HUDEP-2 (cell line): ENCODE data around the gene MVP.
"Not testable (repeated sequence)": the region's sequence is repeated elsewhere in the genome, so short reads cannot be mapped to it uniquely, and the experiment has no call there.

ENCODE experiments used
- DNase-seq, 76 experiments: peaks; one replicate each; lab custom pipeline; 2025; ENCODE audit not compliant: unreplicated experiment in 76 of 76; lab: John Stamatoyannopoulos, UW

MVP gene

DNA sequence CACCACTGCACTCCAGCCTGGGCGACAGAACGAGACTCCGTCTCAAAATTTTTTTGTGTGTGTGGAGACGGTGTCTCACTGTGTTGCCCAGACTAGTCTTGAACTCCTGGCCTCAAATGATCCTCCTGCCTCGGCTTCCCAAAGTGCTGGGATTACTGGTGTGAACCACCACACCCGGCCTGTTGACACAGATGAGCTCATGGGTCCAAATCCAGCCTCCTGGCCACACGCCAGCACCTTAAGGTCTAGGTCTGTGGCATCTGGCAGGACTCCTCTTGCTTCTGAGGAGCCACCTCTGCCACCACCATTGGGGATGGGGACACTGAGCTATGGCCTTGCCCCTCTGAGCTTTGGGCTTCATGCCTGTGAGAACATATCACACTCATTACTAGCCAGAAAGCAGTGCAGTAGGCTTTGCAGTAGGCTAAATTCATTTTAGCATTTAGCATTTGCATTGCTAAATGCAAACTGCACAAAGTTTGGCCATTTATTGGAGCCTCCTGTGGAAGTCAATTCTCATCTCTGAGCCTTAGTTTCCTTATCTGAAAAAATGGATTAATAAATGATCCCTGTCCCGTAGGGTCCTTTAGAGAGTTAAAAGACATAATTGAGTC is 48.2 kb downstream of the MVP start:
- DNase-seq, result peak in 10 of 76 experiments; percentile 5 to 37 (median 12)

DNA sequence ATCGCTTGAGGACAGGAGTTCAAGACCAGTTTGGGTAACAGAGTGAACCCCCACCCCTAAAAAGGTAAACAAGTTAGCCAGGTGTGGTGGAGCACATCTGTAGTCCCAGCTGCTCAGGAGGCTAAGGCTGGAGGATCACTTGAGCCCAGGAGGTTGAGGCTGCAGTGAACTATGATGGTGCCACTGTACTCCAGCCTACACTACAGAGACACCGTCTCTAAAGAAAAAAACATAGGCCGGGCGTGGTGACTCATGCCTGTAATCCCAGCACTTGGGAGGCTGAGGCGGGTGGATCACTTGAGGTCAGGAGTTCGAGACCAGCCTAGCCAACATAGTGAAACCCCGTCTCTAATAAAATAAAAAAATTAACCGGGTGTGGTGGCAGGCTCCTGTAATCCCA is 48.8 kb downstream of the MVP start:
- not testable (repeated sequence) for DNase-seq

DNA sequence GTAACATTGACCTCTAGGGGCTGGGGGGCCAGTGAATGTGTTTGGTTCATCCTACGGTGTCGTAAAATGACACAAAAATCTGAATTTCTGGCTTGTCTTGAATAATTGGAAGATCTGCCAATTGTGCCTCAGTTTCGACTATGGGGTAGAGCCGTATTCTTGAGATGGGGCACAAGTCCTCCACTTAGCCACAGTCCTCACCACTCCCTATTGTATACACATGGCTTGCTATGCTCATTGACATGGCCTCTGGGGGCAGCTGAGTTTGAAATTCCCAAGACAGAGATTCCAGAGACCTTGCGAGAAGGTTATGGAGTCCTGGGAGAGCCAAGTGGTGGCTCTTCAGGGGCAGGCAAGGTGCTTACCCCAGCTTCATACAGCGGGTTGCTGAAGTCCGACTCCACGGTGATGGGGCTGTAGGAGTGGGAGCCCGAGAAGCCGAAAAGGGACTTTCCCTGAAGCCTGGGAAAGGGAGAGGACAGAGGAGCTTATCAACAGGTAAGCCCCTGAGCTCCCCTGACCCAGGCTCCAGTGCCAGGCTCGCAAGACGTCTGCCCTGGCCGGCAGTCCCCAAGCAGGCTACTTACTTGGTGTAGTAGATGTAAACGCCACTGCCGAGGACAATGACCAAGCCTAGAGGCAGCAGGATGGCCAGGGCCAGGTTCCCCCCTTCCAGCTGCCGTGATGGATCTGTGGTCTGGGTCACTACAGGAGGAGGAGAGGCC is 51.7 kb downstream of the MVP start:
- DNase-seq, result no peak

DNA sequence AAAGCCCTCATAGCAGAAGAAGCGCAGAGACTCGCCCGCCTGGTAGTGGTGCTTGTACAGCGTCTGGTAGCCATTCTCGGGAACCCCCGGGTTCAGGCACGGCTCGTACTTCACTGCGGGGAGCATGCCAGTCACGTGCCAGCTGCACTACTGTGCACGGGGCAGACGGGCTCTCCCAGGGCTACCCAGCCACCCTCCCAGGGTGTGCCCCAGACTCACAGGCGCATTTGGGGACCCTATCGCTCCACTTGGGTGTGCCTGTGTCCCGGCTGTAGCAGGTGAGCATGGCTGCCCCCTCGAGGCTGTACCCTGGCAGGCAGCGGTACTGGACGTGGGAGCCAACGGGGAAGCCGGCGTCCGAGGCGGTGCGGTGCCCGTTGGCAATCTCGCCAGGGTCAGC is 53.1 kb downstream of the MVP start:
- DNase-seq, result no peak

DNA sequence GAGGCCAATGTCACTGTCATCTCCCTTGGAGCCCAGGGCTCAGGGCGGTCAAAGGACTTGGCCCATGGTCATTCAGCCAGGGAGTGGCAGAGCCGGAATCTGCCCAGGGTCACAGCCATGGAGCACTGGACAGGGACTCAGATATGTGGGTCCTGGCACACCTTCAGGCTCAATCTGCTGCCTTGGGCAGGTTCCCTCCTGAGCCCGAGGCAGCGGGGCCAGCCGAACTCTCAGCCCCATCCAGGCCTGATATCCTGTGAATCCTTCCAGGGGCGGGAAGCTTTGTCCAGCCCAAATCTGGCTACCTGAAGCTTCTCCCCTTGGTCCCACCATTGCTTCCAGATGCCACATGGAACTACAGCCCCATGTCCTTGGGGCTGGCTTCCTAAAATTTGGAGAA is 54.9 kb downstream of the MVP start:
- no peak for DNase-seq

GRCh38 chr16:29876217-29876593 is 55.9 kb downstream of the MVP start:
- peak in 1 of 76 experiments; percentile 6 for DNase-seq

GRCh38 chr16:29876594-29877249 is 56.5 kb downstream of the MVP start:
- peak in 4 of 76 experiments; percentile 5 to 16 (median 10) for DNase-seq

DNA sequence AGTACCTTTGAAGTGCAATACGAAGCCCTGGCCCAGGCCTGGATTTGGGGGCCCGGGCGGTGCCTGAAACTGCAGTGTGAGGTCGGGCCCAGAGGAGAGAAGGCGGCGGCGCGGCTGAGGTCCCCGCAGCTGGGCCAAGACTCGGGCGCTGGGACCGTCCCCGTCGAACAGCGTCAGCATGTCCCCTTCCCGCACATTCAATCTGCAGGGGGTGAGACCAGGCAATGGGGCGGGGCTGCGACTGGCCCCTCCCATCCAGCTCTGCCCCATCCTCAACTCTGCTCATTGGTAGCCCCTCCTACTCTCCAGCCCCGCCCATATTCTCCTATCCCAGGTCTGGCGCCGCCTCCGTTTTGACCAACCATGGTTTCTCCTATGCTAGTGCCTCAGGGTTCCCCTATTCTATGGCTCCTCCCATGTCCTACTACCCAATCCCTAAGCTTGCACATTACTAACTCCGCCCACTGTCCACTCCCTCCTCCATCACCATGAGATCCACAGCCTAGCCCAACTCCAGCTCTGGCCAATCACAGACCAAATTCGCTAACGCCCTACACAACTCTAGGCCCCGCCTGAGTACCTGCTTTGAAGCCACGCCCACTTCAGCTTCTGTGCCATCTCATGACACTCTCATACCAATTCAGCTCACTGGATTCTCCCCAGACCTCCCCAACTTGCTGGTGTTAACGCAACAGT is 57.2 kb downstream of the MVP start:
- peak in 66 of 76 experiments; percentile 20 to 80 (median 53) for DNase-seq

GRCh38 chr16:29878172-29878571 is 57.9 kb downstream of the MVP start:
- no peak for DNase-seq

DNA sequence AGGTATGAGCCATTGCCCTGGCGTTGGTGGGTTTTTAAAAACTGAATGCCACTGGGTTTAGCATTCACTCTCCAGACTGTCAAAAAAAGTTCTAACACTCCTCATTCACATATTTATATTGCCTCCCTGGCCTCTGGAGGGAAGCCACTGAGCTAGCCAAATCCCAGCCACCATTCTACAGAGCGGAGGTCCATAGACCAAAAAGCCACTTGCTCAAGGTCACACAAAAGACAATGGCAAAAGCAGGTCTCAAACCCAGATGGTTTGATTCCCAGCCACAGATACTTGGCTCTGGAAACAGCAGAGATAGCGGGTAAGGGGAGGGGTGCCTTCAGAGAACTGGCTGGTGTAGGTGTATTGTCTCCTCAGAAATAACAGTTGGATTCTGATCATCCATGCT is 60.8 kb downstream of the MVP start:
- no peak for DNase-seq

GRCh38 chr16:29883987-29884386 is 63.7 kb downstream of the MVP start:
- DNase-seq, result no peak

DNA sequence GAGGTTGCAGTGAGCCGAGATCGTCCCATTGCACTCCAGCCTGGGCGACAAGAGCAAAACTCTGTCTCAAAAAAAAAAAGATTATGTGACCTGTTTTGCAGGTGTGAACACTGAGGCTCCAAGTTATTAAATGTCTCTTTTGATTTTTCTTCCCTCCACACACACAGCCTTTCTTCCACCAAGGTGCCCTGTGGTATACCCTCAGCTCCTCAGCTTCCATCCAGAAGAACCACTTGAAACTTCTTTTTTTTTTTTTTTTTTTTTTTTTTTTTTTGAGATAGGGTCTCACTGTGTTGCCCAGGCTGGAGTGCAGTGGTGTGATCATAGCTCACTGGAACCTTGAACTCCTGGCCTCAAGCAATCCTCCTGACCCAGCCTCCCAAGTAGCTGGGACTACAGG is 69.1 kb downstream of the MVP start:
- DNase-seq, result not testable (repeated sequence)

GRCh38 chr16:29891525-29892457 is 71.5 kb downstream of the MVP start:
- DNase-seq, result no peak

- DNase-seq, result no peak
These were observed 72.2 kb downstream of the MVP start for GRCh38 chr16:29892458-29892813.

DNA sequence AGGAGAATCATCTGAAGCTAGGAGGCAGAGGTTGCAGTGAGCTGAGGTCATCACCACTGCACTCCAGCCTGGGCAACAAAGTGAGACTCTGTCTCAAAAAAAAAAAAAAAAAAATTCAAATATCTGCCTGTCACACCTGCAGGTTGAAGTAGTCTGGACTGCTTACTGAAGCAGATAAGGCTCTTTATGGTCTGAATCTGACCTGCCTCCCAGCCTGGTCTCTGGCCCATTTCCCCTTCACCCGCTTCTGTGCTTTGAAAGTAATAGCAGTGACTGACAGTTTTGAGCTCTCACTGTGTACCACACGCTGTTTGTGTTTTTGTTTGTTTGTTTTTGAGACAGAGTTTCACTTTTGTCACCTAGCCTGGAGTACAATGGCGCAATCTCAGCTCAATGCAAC is 73.3 kb downstream of the MVP start:
- no peak for DNase-seq

GRCh38 chr16:29894352-29894751 is 74.1 kb downstream of the MVP start:
- DNase-seq, result no peak

- DNase-seq, result no peak
These were observed 76.6 kb downstream of the MVP start for GRCh38 chr16:29896841-29897240.

GRCh38 chr16:29897333-29897732 is 77.1 kb downstream of the MVP start:
- DNase-seq, result no peak
